ENCODE measurements around the gene ARSB.
"Not testable (repeated sequence)": the region's sequence is repeated elsewhere in the genome, so short reads cannot be mapped to it uniquely, and the experiment has no call there.

ARSB gene

GRCh38 chr5:78993165-78993564 lies 8.1 kb upstream of the ARSB start:
- no peak for DNase-seq

GRCh38 chr5:78992146-78992545 lies 7.0 kb upstream of the ARSB start:
- DNase-seq, result no peak

- no peak for DNase-seq
These were observed 4.0 kb upstream of the ARSB start for GRCh38 chr5:78989080-78989479.

- DNase-seq, result no peak
These were observed 664 bp upstream of the ARSB start for GRCh38 chr5:78985725-78986223.

GRCh38 chr5:78984439-78985115 lies 533 bp downstream of the ARSB start:
- peak; percentile 76 for DNase-seq

GRCh38 chr5:78983601-78984438 lies 1.3 kb downstream of the ARSB start:
- no peak for DNase-seq

GRCh38 chr5:78983194-78983593 lies 1.9 kb downstream of the ARSB start:
- DNase-seq, result not testable (repeated sequence)

GRCh38 chr5:78979909-78980308 lies 5.2 kb downstream of the ARSB start:
- DNase-seq, result no peak

GRCh38 chr5:78979117-78979742 lies 5.9 kb downstream of the ARSB start:
- no peak for DNase-seq

- DNase-seq, result no peak
These were observed 10.1 kb downstream of the ARSB start for GRCh38 chr5:78975035-78975434.

GRCh38 chr5:78974601-78975000 lies 10.5 kb downstream of the ARSB start:
- no peak for DNase-seq

GRCh38 chr5:78974011-78974410 lies 11.1 kb downstream of the ARSB start:
- no peak for DNase-seq

- DNase-seq, result peak; percentile 50
These were observed 12.3 kb downstream of the ARSB start for GRCh38 chr5:78972654-78973428.

- DNase-seq, result no peak
These were observed 13.1 kb downstream of the ARSB start for GRCh38 chr5:78971998-78972397.

GRCh38 chr5:78968781-78969180 lies 16.3 kb downstream of the ARSB start:
- DNase-seq, result no peak

- peak; percentile 8 for DNase-seq
These were observed 20.2 kb downstream of the ARSB start for GRCh38 chr5:78964889-78965288.

- no peak for DNase-seq
These were observed 23.4 kb downstream of the ARSB start for GRCh38 chr5:78961743-78962142.

- DNase-seq, result no peak
These were observed 25.3 kb downstream of the ARSB start for GRCh38 chr5:78959767-78960166.

- DNase-seq, result no peak
These were observed 26.3 kb downstream of the ARSB start for GRCh38 chr5:78958672-78959445.

- DNase-seq, result no peak
These were observed 28.2 kb downstream of the ARSB start for GRCh38 chr5:78956901-78957300.

- no peak for DNase-seq
These were observed 31.9 kb downstream of the ARSB start for GRCh38 chr5:78953092-78953800.
